Nucleus accumbens (tissue), 56 donors: ENCODE results near the gene DGKA.
"Not testable (repeated sequence)": the region's sequence is repeated elsewhere in the genome, so short reads cannot be mapped to it uniquely, and the experiment has no call there.

Experiments
- DNase-seq, 56 donors: peaks; one replicate each; lab custom pipeline; 2025; lab: John Stamatoyannopoulos, UW

Gene DGKA

GRCh38 chr12:55930771-55931316, at the start of gene DGKA:
Gene DGKA (plus strand): TSS chr12:55931162. CDS start chr12:55936504, 5,342 bp downstream.
- peak in 16 of 56 donors; percentile 3 to 47 (median 24) for DNase-seq

GRCh38 chr12:55885113-55885512, 45.8 kb upstream of the DGKA start:
- no peak for DNase-seq

- no peak for DNase-seq
These were observed 39.7 kb upstream of the DGKA start for GRCh38 chr12:55891310-55891709.

- DNase-seq, result no peak
These were observed 37.2 kb upstream of the DGKA start for GRCh38 chr12:55893723-55894122.

GRCh38 chr12:55899082-55899481, 31.9 kb upstream of the DGKA start:
- DNase-seq, result no peak

- no peak for DNase-seq
These were observed 29.0 kb upstream of the DGKA start for GRCh38 chr12:55901881-55902490.

GRCh38 chr12:55906056-55906455, 24.9 kb upstream of the DGKA start:
- DNase-seq, result no peak

GRCh38 chr12:55908726-55909512, 22.0 kb upstream of the DGKA start:
- no peak for DNase-seq

- DNase-seq, result no peak
These were observed 21.5 kb upstream of the DGKA start for GRCh38 chr12:55909513-55909884.

- no peak for DNase-seq
These were observed 18.1 kb upstream of the DGKA start for GRCh38 chr12:55912908-55913307.

- DNase-seq, result no peak
These were observed 15.5 kb upstream of the DGKA start for GRCh38 chr12:55915482-55915859.

- not testable (repeated sequence) for DNase-seq
These were observed 11.9 kb upstream of the DGKA start for GRCh38 chr12:55919032-55919431.

GRCh38 chr12:55922126-55922525, 8.8 kb upstream of the DGKA start:
- DNase-seq, result no peak

- not testable (repeated sequence) for DNase-seq
These were observed 7.3 kb upstream of the DGKA start for GRCh38 chr12:55923648-55924047.

GRCh38 chr12:55925371-55925770, 5.6 kb upstream of the DGKA start:
- DNase-seq, result no peak

- DNase-seq, result no peak
These were observed 4.9 kb upstream of the DGKA start for GRCh38 chr12:55925870-55926737.

- DNase-seq, result peak in 55 of 56 donors; percentile 32 to 99 (median 87)
These were observed 4.0 kb upstream of the DGKA start for GRCh38 chr12:55926738-55927587.

- peak in 47 of 56 donors; percentile 23 to 78 (median 60) for DNase-seq
These were observed 3.1 kb upstream of the DGKA start, which contains the start of gene PYM1 for GRCh38 chr12:55927588-55928502. Gene PYM1 (minus strand): TSS chr12:55927894. CDS start chr12:55927761, 133 bp downstream.
